GM19324 (cell line): ENCODE measurements around the gene RAN.

Experiments used
- ATAC-seq: cut with Tn5 transposase; IDR thresholded peaks from one replicate; pipeline ENCODE4 v1.9.1; 2021; ENCODE audit warnings: mild to moderate bottlenecking, moderate library complexity; ENCODE audit not compliant: unreplicated experiment, low FRiP score

Gene RAN

DNA sequence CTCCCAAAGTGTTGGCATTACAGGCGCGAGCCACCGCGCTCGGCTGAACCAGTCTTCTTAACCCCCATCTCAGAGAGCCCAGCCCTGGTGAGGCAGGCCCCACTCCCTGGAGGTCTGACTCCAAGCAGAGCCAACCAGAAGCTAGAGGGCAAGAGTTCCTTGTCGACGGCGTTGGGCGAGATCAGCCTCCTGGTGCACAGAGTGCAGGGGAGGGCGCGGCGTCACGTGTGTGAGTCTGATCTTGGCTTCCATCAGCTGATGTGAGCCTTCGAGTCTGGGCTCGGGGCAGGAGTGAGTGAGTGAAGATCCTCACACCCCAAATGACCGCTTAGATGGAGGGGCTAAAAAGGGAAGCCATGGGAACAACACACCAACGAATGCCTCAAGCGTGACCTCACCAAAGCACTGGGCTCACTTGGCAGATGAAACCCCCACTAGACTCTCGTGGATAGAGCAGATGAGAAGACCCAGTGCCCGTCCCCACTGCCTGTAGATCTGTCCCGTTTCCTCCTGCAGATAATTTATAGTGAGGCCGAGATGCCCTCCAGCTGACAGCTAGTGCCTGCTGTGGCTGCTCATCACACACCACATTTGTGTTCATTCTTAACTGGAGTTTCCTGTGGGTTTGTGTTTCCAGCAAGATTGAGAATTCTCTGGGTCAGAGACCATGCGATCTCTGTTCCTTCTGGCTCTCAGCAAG is 53.2 kb downstream of the RAN start:
- no peak for ATAC-seq

DNA sequence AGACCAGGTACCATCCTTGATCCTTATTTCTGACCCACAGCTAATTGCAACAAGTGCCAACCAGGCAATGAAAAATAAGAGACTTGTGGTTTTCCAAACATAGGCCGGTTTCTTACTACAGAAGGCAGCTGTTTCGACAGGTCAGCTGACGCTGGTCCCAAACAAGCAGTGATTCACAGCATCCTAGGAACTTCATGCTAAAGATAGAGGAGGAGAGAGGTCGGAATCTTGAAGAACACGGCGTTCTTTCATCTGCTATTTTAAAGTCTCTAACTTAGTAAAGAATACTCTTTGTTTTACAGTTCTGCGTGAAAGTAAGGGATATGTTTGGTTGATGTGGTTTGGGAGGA is 53.8 kb downstream of the RAN start:
- no peak for ATAC-seq
